ENCODE data around the gene RERE.

- TF ChIP-seq SIN3A (IDR thresholded peaks at IDR 0.05; ENCODE audit: low read depth) (no peak), ZFX (IDR thresholded peaks at IDR 0.05) (no peak), JUND (IDR thresholded peaks at IDR 0.05) (no peak), TCF7L2 (IDR thresholded peaks at IDR 0.05; ENCODE audit: borderline replicate concordance, extremely low read depth, insufficient read depth, insufficient read length) (no peak), POLR2A (IDR thresholded peaks at IDR 0.05; ENCODE audit: borderline replicate concordance, extremely low read depth, insufficient read depth, insufficient read length) (no peak), POLR2AphosphoS5 (IDR thresholded peaks at IDR 0.05; ENCODE audit: low read depth, low read length) (no peak), ATF3 (IDR thresholded peaks at IDR 0.05) (no peak), ZNF274 (IDR thresholded peaks at IDR 0.05; ENCODE audit: low read depth, low read length) (no peak), FOSL1 (IDR thresholded peaks at IDR 0.05; ENCODE audit: low read depth) (no peak)
- TF ChIP-seq, protein P1, sequence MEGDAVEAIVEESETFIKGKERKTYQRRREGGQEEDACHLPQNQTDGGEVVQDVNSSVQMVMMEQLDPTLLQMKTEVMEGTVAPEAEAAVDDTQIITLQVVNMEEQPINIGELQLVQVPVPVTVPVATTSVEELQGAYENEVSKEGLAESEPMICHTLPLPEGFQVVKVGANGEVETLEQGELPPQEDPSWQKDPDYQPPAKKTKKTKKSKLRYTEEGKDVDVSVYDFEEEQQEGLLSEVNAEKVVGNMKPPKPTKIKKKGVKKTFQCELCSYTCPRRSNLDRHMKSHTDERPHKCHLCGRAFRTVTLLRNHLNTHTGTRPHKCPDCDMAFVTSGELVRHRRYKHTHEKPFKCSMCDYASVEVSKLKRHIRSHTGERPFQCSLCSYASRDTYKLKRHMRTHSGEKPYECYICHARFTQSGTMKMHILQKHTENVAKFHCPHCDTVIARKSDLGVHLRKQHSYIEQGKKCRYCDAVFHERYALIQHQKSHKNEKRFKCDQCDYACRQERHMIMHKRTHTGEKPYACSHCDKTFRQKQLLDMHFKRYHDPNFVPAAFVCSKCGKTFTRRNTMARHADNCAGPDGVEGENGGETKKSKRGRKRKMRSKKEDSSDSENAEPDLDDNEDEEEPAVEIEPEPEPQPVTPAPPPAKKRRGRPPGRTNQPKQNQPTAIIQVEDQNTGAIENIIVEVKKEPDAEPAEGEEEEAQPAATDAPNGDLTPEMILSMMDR (IDR thresholded peaks at IDR 0.05 in 2 of 3, conservative IDR thresholded peaks at IDR 0.05 in 1 of 3; ENCODE audit: borderline replicate concordance in 1 of 3, insufficient read depth in 1 of 3, low read depth in 2 of 3, low read length in 2 of 3), result no peak
Measured at GRCh38 chr1:8777867-8778266, 39.6 kb downstream of the RERE start.
